IMR-90 (cell line): ENCODE results near the gene KHK. TPM values are rescaled to one million over a fixed set of nuclear protein-coding genes. Genes with fewer than 3 reads are reported as not detected.

Experiments used
- ATAC-seq: fragments of 200-7000 bp; cut with Tn5 transposase; 2 replicates; pipeline ENCODE4 v1.9.1; 2020; ENCODE audit warnings: low read depth, mild to moderate bottlenecking, moderate library complexity
- BruUV-seq: library from RNA; stranded (reverse); fragments of 400-500 nt; replicated peaks from 2 replicates; lab custom pipeline; 2021; lab: Mats Ljungman, UMichigan
- CTCF ChIA-PET: fragments of 300-600 bp; formaldehyde crosslinking; extraction: SDS; loops from one replicate; lab custom pipeline; 2021; ENCODE audit warnings: antibody characterized with exemption; lab: Yijun Ruan, JAX
- POLR2A ChIA-PET: fragments of 300-600 bp; sonication (Branson Sonifier 250); formaldehyde crosslinking; loops from one replicate; lab custom pipeline; 2022; ENCODE audit warnings: antibody characterized with exemption; ENCODE audit not compliant: unreplicated experiment; lab: Charles Lee
- DNase-seq: peaks from one replicate; pipeline ENCODE4 v3.0.0; 2013
- H2AFZ ChIP-seq: replicated peaks from 2 replicates; pipeline ENCODE3; 2013; ENCODE audit warnings: low read length, mild to moderate bottlenecking; ENCODE audit not compliant: poor library complexity
- H2AK5ac ChIP-seq: 2 replicates; pipeline ENCODE4 v1.6.1; 2013; ENCODE audit warnings: low read depth, low read length, inconsistent platforms
- H2AK9ac ChIP-seq: replicated peaks from 2 replicates; pipeline ENCODE3; 2013; ENCODE audit warnings: mild to moderate bottlenecking, low read depth, low read length, moderate library complexity; ENCODE audit not compliant: poor library complexity
- H2BK120ac ChIP-seq: 2 replicates; pipeline ENCODE4 v1.6.1; 2013; ENCODE audit warnings: low read depth, low read length, inconsistent platforms
- H2BK15ac ChIP-seq: 3 replicates; pipeline ENCODE4 v1.6.1; 2013; ENCODE audit warnings: low read depth, low read length, inconsistent platforms
- H2BK20ac ChIP-seq: 2 replicates; pipeline ENCODE4 v1.6.1; 2013; ENCODE audit warnings: low read depth, mild to moderate bottlenecking, inconsistent platforms, low read length, moderate library complexity
- H2BK5ac ChIP-seq: 2 replicates; pipeline ENCODE4 v1.6.1; 2013; ENCODE audit warnings: mild to moderate bottlenecking, low read depth, low read length, inconsistent platforms; ENCODE audit not compliant: poor library complexity, severe bottlenecking
- H3K14ac ChIP-seq: replicated peaks from 2 replicates; pipeline ENCODE4 v1.6.1; 2013; ENCODE audit warnings: low read depth, low read length, inconsistent platforms
- H3K18ac ChIP-seq: 2 replicates; pipeline ENCODE4 v1.6.1; 2013; ENCODE audit warnings: low read depth, low read length, control low read depth
- H3K23ac ChIP-seq: 2 replicates; pipeline ENCODE4 v1.6.1; 2013; ENCODE audit warnings: low read depth, low read length, inconsistent platforms
- H3K27ac ChIP-seq: 2 replicates; pipeline ENCODE4 v1.5.1; 2013; ENCODE audit warnings: mild to moderate bottlenecking, control low read depth, low read length; ENCODE audit not compliant: insufficient read depth
- H3K27me3 ChIP-seq: 2 replicates; pipeline ENCODE4 v1.6.1; 2013; ENCODE audit warnings: low read length; ENCODE audit not compliant: control insufficient read depth, insufficient read depth
- H3K36me3 ChIP-seq: 2 replicates; pipeline ENCODE4 v1.6.1; 2013; ENCODE audit warnings: low read length, mixed read lengths; ENCODE audit not compliant: control insufficient read depth, insufficient read depth
- H3K4ac ChIP-seq: 2 replicates; pipeline ENCODE4 v1.6.1; 2013; ENCODE audit warnings: low read depth, low read length, inconsistent platforms
- H3K4me1 ChIP-seq: 2 replicates; pipeline ENCODE4 v1.6.1; 2013; ENCODE audit warnings: low read length, mixed read lengths; ENCODE audit not compliant: control insufficient read depth, insufficient read depth
- H3K4me2 ChIP-seq: 2 replicates; pipeline ENCODE4 v1.6.1; 2013; ENCODE audit warnings: low read depth, mild to moderate bottlenecking, control low read depth, low read length, moderate library complexity
- H3K4me3 ChIP-seq: 2 replicates; pipeline ENCODE4 v1.5.1; 2013; ENCODE audit warnings: low read depth, mild to moderate bottlenecking, control low read depth, low read length, moderate library complexity; ENCODE audit not compliant: insufficient read depth
- H3K56ac ChIP-seq: 2 replicates; pipeline ENCODE4 v1.6.1; 2013; ENCODE audit warnings: low read length, inconsistent platforms; ENCODE audit not compliant: insufficient read depth; ENCODE audit errors: extremely low read depth
- H3K79me1 ChIP-seq, 2 experiments: 2 replicates each; pipeline ENCODE4 v1.6.1; 2013; ENCODE audit warnings: low read length in 2 of 2, inconsistent platforms in 1 of 2, low read depth in 1 of 2
- H3K9ac ChIP-seq: 2 replicates; pipeline ENCODE4 v1.6.1; 2013; ENCODE audit warnings: low read depth, low read length, control low read depth
- H3K9me1 ChIP-seq: 2 replicates; pipeline ENCODE4 v1.6.1; 2013; ENCODE audit warnings: low read length, inconsistent platforms; ENCODE audit not compliant: insufficient read depth
- H3K9me3 ChIP-seq: 2 replicates; pipeline ENCODE4 v1.6.1; 2013; ENCODE audit warnings: low read length; ENCODE audit not compliant: control insufficient read depth, insufficient read depth
- H4K20me1 ChIP-seq: 2 replicates; pipeline ENCODE4 v1.6.1; 2013; ENCODE audit warnings: low read length, inconsistent platforms; ENCODE audit not compliant: insufficient read depth
- H4K5ac ChIP-seq: 2 replicates; pipeline ENCODE4 v1.6.1; 2013; ENCODE audit warnings: mild to moderate bottlenecking, low read depth, low read length, control low read depth
- H4K8ac ChIP-seq, 2 experiments: 2 replicates each; pipeline ENCODE4 v1.6.1; 2013; ENCODE audit warnings: low read depth in 2 of 2, low read length in 2 of 2, control low read depth in 1 of 2, inconsistent platforms in 1 of 2
- H4K91ac ChIP-seq: 2 replicates; pipeline ENCODE4 v1.6.1; 2013; ENCODE audit warnings: low read depth, low read length, inconsistent platforms; ENCODE audit not compliant: insufficient read depth
- BHLHE40 ChIP-seq: fragments of 150-350 bp; IDR thresholded peaks from 2 replicates; pipeline ENCODE4 v1.6.1; 2016; ENCODE audit warnings: mild to moderate bottlenecking, low read depth, low read length
- CHD1 ChIP-seq: IDR thresholded peaks from 2 replicates; pipeline ENCODE4 v1.6.1; 2012; ENCODE audit warnings: low read depth, low read length, improper control_type of control experiment
- FOS ChIP-seq: fragments of 150-350 bp; IDR thresholded peaks from 2 replicates; pipeline ENCODE4 v1.6.1; 2016; ENCODE audit warnings: low read depth, low read length
- MXI1 ChIP-seq: IDR thresholded peaks from 2 replicates; pipeline ENCODE4 v1.6.1; 2012; ENCODE audit warnings: low read depth, mild to moderate bottlenecking, low read length, moderate library complexity, borderline replicate concordance
- POLR2A ChIP-seq: IDR thresholded peaks from 2 replicates; pipeline ENCODE4 v1.6.1; 2012; ENCODE audit warnings: mild to moderate bottlenecking, low read depth, low read length
- RAD21 ChIP-seq: IDR thresholded peaks from 2 replicates; pipeline ENCODE4 v1.6.1; 2012; ENCODE audit warnings: low read length, improper control_type of control experiment
- WGBS, 2 experiments: methylation state at CpG; one replicate each; pipeline versions ENCODE4 v1.1.5 to v1.1.7; 2013; ENCODE audit warnings: missing lambda C conversion rate in 2 of 2; ENCODE audit not compliant: insufficient read length in 1 of 2; ENCODE audit errors: extremely low coverage in 2 of 2; 5-methylcytosine and 5-hydroxymethylcytosine counted together
- dilution Hi-C: fragments of 300-500 bp; cut with HindIII; formaldehyde crosslinking; loops from one replicate; pipeline ENCODE4 v1.14.3; 2018; ENCODE audit warnings: low sequenced_read_pairs; ENCODE audit not compliant: unreplicated experiment
- in situ Hi-C: fragments of 300-500 bp; cut with MboI; formaldehyde crosslinking; loops from 3 replicates; pipeline ENCODE4 v1.14.3; 2019; ENCODE audit warnings: low sequenced_read_pairs, inconsistent platforms, mixed read lengths
- intact Hi-C: fragments of 100-400 bp; cut with micrococcal nuclease; formaldehyde crosslinking; loops from 2 replicates; pipeline ENCODE4 v1.10.0; 2022
- polyA plus RNA-seq, 3 experiments: library from polyadenylated mRNA; depleted of rRNA; stranded (reverse); fragments of >200 nt; gene quantifications; 2 replicates each; pipeline ENCODE4 v1.2.3, GENCODE V29; 2012; ENCODE audit warnings: low replicate concordance in 1 of 3
- total RNA-seq: library from RNA; depleted of rRNA; stranded (reverse); fragments of >200 nt; gene quantifications from 2 replicates; pipeline ENCODE4 v1.2.3, GENCODE V29; 2012; rRNA removed
- TF ChIP-seq, protein P1 (sequence below): fragments of 150-350 bp; IDR thresholded peaks from 2 replicates; pipeline ENCODE4 v1.6.1; 2016; ENCODE audit warnings: low read depth, mild to moderate bottlenecking, low read length, moderate library complexity, borderline replicate concordance

KHK gene
- total and polyA plus RNA-seq, 2 of the 4 experiments (the other 2 are of a cell fraction): 0.72 to 0.82 TPM

DNA sequence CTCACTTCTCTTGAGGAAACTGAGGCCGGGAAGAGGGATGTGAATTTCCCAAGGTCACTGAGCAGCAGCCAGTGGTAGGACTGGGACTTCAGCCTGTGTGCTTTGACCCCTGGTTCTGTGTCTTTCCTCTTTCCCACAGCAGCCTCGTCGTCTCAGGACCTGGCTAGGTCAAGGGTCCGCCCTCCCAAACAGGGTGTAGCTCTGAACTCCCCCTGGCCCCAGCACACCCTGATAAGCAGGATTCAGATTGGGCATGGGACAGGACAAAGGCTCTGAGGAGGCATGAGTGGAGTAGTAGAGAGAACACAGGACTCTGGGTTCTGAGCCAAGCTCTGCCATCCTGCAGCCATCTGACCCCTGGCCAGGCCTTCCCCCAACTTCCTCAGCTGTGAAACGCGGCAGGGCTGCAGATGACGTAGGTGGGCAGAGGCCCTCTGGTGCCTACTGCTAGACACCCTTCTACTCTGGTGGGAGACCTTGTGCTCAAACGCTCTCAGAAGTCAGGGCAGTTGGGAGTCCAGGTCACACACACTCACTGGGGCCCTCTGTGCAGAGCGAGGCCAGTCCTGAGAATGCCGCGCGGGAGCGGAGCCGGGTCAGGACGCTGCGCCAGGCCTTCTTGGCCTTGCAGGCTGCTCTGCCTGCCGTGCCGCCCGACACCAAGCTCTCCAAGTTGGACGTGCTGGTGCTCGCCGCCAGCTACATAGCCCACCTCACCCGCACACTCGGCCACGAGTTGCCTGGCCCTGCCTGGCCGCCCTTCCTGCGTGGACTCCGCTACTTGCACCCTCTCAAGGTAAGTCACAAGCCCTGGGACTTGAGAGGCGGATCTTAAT, 63.2 kb downstream of the KHK start:
- CTCF ChIA-PET: interaction anchor here (0.5 kb wide), 1 partner anchor 12 kb away, joined by 3 read pairs; no protein-coding TSS in a partner anchor
- no peaks in the 10 kb centered on the region for H4K20me1 ChIP-seq
- H2AK5ac ChIP-seq: no peak overlapping the region
- no peak for ATAC-seq
- H3K9ac ChIP-seq: no peak overlapping the region
- POLR2A ChIA-PET: no interaction called here
- H2BK5ac ChIP-seq: no peak overlapping the region
- H3K9me3 ChIP-seq: no peaks in the 10 kb centered on the region
- H3K4me2 ChIP-seq: no peak overlapping the region
- no peak overlapping the region for H3K23ac ChIP-seq
- no peaks in the 10 kb centered on the region for H3K4me1 ChIP-seq
- dilution Hi-C loops: no loop called here
- no peak overlapping the region for H3K18ac ChIP-seq
- no peak overlapping the region for H3K56ac ChIP-seq
- no peaks in the 10 kb centered on the region for H3K36me3 ChIP-seq
- no TSS peak for BruUV-seq
- no peak overlapping the region for H2BK120ac ChIP-seq
- TF ChIP-seq FOS (no peak), CHD1 (no peak), POLR2A (no peak), MXI1 (no peak), RAD21 (no peak), BHLHE40 (no peak)
- TF ChIP-seq, protein P1, sequence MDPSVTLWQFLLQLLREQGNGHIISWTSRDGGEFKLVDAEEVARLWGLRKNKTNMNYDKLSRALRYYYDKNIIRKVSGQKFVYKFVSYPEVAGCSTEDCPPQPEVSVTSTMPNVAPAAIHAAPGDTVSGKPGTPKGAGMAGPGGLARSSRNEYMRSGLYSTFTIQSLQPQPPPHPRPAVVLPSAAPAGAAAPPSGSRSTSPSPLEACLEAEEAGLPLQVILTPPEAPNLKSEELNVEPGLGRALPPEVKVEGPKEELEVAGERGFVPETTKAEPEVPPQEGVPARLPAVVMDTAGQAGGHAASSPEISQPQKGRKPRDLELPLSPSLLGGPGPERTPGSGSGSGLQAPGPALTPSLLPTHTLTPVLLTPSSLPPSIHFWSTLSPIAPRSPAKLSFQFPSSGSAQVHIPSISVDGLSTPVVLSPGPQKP: no peak
- intact Hi-C loops: no loop called here
- H4K8ac ChIP-seq: no peak overlapping the region
- no peak overlapping the region for H2AFZ ChIP-seq
- 83% methylated on average over 15 of the region's 29 CpGs; no CpG with 5 or more reads in 1 of the 2 experiments for WGBS, 2 experiments
- H4K5ac ChIP-seq: no peak overlapping the region
- peaks cover 31% of the 10 kb centered on the region for H3K27me3 ChIP-seq
- H3K4ac ChIP-seq: no peak overlapping the region
- no peaks in the 10 kb centered on the region; the same call in 1 of the 2 replicates for H3K9me1 ChIP-seq
- H2AK9ac ChIP-seq: no peak overlapping the region
- H3K14ac ChIP-seq: no peak overlapping the region
- H2BK15ac ChIP-seq: no peak overlapping the region
- DNase-seq: no peak
- no peak overlapping the region for H4K91ac ChIP-seq
- no peaks in the 10 kb centered on the region for H3K79me1 ChIP-seq
- H2BK20ac ChIP-seq: no peak overlapping the region
- no peak overlapping the region for H3K4me3 ChIP-seq
- in situ Hi-C loops: no loop called here
- H3K27ac ChIP-seq: no peak overlapping the region

Other genes starting within 250 kb of the KHK start
- gene DPYSL5, start 238.6 kb upstream of the KHK start, total RNA-seq: not detected in 2 replicates
- gene DPYSL5, start 238.6 kb upstream of the KHK start, polyA plus RNA-seq (2012; rRNA removed): not detected in 2 replicates
- gene MAPRE3, start 116.1 kb upstream of the KHK start, total RNA-seq: 1.8 and 2.5 TPM in 2 replicates
- gene MAPRE3, start 116.1 kb upstream of the KHK start, polyA plus RNA-seq (2012; rRNA removed): 17.3 and 20.3 TPM in 2 replicates
- 31.7 and 32.1 TPM in 2 replicates for gene TMEM214, start 53.8 kb upstream of the KHK start, total RNA-seq
- 121 and 132 TPM in 2 replicates for gene TMEM214, start 53.8 kb upstream of the KHK start, polyA plus RNA-seq (2012; rRNA removed)
- gene AGBL5, start 35.1 kb upstream of the KHK start, total RNA-seq: 22.8 and 26.2 TPM in 2 replicates
- 19.0 and 21.1 TPM in 2 replicates for gene AGBL5, start 35.1 kb upstream of the KHK start, polyA plus RNA-seq (2012; rRNA removed)
- gene OST4, start 15.1 kb upstream of the KHK start, total RNA-seq: 196 and 386 TPM in 2 replicates
- gene OST4, start 15.1 kb upstream of the KHK start, polyA plus RNA-seq (2012; rRNA removed): 806 and 1,337 TPM in 2 replicates
- 26.5 and 27.8 TPM in 2 replicates for gene EMILIN1, start 8.2 kb upstream of the KHK start, total RNA-seq
- gene EMILIN1, start 8.2 kb upstream of the KHK start, polyA plus RNA-seq (2012; rRNA removed): 95.6 and 123 TPM in 2 replicates
- 0.28 and 0.54 TPM in 2 replicates for gene CGREF1, start 32.4 kb downstream of the KHK start, total RNA-seq
- 1.3 TPM in 2 replicates for gene CGREF1, start 32.4 kb downstream of the KHK start, polyA plus RNA-seq (2012; rRNA removed)
- gene ABHD1, start 37.0 kb downstream of the KHK start, total RNA-seq: not detected in 2 replicates
- gene ABHD1, start 37.0 kb downstream of the KHK start, polyA plus RNA-seq (2012; rRNA removed): 0.14 and 0.24 TPM in 2 replicates
- 36.1 and 38.9 TPM in 2 replicates for gene PREB, start 47.9 kb downstream of the KHK start, total RNA-seq
- 49.0 and 52.2 TPM in 2 replicates for gene PREB, start 47.9 kb downstream of the KHK start, polyA plus RNA-seq (2012; rRNA removed)
- gene PRR30, start 52.6 kb downstream of the KHK start, total RNA-seq: not detected in 2 replicates
- gene PRR30, start 52.6 kb downstream of the KHK start, polyA plus RNA-seq (2012; rRNA removed): not detected in 2 replicates
- not detected in 2 replicates for gene TCF23, start 62.2 kb downstream of the KHK start, total RNA-seq
- not detected in 2 replicates for gene TCF23, start 62.2 kb downstream of the KHK start, polyA plus RNA-seq (2012; rRNA removed)
- 138 and 144 TPM in 2 replicates for gene ATRAID, start 125.3 kb downstream of the KHK start, total RNA-seq
- 165 and 173 TPM in 2 replicates for gene ATRAID, start 125.3 kb downstream of the KHK start, polyA plus RNA-seq (2012; rRNA removed)
- 34.2 and 38.6 TPM in 2 replicates for gene SLC5A6, start 125.5 kb downstream of the KHK start, total RNA-seq
- gene SLC5A6, start 125.5 kb downstream of the KHK start, polyA plus RNA-seq (2012; rRNA removed): 28.8 and 30.6 TPM in 2 replicates
- 12.9 and 17.8 TPM in 2 replicates for gene CAD, start 130.6 kb downstream of the KHK start, total RNA-seq
- 38.7 and 45.8 TPM in 2 replicates for gene CAD, start 130.6 kb downstream of the KHK start, polyA plus RNA-seq (2012; rRNA removed)
- under 0.01 TPM in 1 of 2 replicates, not detected in the other for gene SLC30A3, start 176.3 kb downstream of the KHK start, total RNA-seq
- gene SLC30A3, start 176.3 kb downstream of the KHK start, polyA plus RNA-seq (2012; rRNA removed): 0.15 and 0.17 TPM in 2 replicates
- not detected in 2 replicates for gene DNAJC5G, start 188.7 kb downstream of the KHK start, total RNA-seq
- gene DNAJC5G, start 188.7 kb downstream of the KHK start, polyA plus RNA-seq (2012; rRNA removed): not detected in 2 replicates
- gene TRIM54, start 195.7 kb downstream of the KHK start, total RNA-seq: under 0.01 TPM in 1 of 2 replicates, not detected in the other
- gene TRIM54, start 195.7 kb downstream of the KHK start, polyA plus RNA-seq (2012; rRNA removed): 0.07 and 0.15 TPM in 2 replicates
- gene UCN, start 221.7 kb downstream of the KHK start, total RNA-seq: not detected in 2 replicates
- 0.22 and 0.30 TPM in 2 replicates for gene UCN, start 221.7 kb downstream of the KHK start, polyA plus RNA-seq (2012; rRNA removed)
- gene MPV17, start 236.3 kb downstream of the KHK start, total RNA-seq: 70.4 and 80.5 TPM in 2 replicates
- 160 and 164 TPM in 2 replicates for gene MPV17, start 236.3 kb downstream of the KHK start, polyA plus RNA-seq (2012; rRNA removed)